Left ventricle myocardium inferior (tissue), 1 donor: Measurements from ENCODE around the gene LDLRAD3. TPM values are rescaled to one million over a fixed set of nuclear protein-coding genes. Genes with fewer than 3 reads are reported as not detected.
A peak's percentile ranks its signal among the peaks of the same experiment; 100 is the strongest.

Experiments used
- DNase-seq: peaks from one replicate; pipeline ENCODE4 v3.0.0-alpha.2; 2020
- H3K27ac ChIP-seq: fragments of 200-600 bp; replicated peaks from 2 replicates; pipeline ENCODE4 v1.8.0; 2021
- H3K27me3 ChIP-seq: fragments of 200-600 bp; 2 replicates; pipeline ENCODE4 v1.8.0; 2021; ENCODE audit warnings: low read depth
- H3K36me3 ChIP-seq: fragments of 200-600 bp; 2 replicates; pipeline ENCODE4 v1.8.0; 2021
- H3K4me1 ChIP-seq: fragments of 200-600 bp; 2 replicates; pipeline ENCODE4 v1.8.0; 2021
- H3K4me3 ChIP-seq: fragments of 200-600 bp; 2 replicates; pipeline ENCODE4 v1.8.0; 2021; ENCODE audit warnings: mild to moderate bottlenecking, moderate library complexity
- H3K9me3 ChIP-seq: fragments of 200-600 bp; replicated peaks from 2 replicates; pipeline ENCODE4 v1.8.0; 2021
- CTCF ChIP-seq: fragments of 200-600 bp; IDR thresholded peaks from 2 replicates; pipeline ENCODE4 v1.8.0; 2021; ENCODE audit warnings: antibody characterized with exemption, mild to moderate bottlenecking, borderline replicate concordance
- intact Hi-C: fragments of 100-400 bp; cut with micrococcal nuclease; formaldehyde crosslinking; loops from one replicate; pipeline ENCODE4 v1.11.0; 2022
- total RNA-seq: library from RNA; stranded (reverse); fragmentation: NEBNext Ultra II Directional; extraction: Animal tissue kit (Norgen Biotek cat#: 25700); gene quantifications from one replicate; pipeline ENCODE4 v1.2.1, GENCODE V29; 2021
- donor health status: DM: no; HTN: yes; CAD: no; lungs with severe emphysema.

Gene LDLRAD3
- total RNA-seq, 1 donor from 2014 or later: 1.0 TPM

DNA sequence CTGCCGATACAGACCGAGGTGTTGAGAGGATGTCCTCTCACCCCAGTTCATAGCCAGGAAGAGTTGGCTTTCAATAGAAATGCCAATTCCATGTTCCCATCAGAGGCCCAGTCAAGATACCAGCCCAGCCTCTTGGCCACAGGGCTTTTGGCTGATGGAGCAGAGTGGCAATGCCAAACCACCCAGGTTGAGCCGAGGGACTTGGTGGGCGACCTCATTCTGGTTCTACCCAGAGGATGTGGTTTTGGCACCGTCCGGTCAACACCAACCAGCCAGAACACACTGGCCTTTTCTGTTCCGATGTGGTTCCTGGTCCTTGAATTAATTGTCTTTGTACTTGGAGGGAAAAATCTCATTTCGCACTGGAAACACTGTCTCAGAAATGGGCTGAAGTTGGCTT lies 284.8 kb downstream of the LDLRAD3 start:
- H3K9me3 ChIP-seq: no peaks in the 10 kb centered on the region
- H3K4me1 ChIP-seq: peaks cover 17% of the 10 kb centered on the region
- no peak overlapping the region for H3K4me3 ChIP-seq
- H3K27ac ChIP-seq: no peak overlapping the region
- peaks cover 4% of the 10 kb centered on the region for H3K27me3 ChIP-seq
- H3K36me3 ChIP-seq: no peaks in the 10 kb centered on the region
- intact Hi-C loops: no loop called here
- DNase-seq: no peak
- no peak for TF ChIP-seq CTCF

DNA sequence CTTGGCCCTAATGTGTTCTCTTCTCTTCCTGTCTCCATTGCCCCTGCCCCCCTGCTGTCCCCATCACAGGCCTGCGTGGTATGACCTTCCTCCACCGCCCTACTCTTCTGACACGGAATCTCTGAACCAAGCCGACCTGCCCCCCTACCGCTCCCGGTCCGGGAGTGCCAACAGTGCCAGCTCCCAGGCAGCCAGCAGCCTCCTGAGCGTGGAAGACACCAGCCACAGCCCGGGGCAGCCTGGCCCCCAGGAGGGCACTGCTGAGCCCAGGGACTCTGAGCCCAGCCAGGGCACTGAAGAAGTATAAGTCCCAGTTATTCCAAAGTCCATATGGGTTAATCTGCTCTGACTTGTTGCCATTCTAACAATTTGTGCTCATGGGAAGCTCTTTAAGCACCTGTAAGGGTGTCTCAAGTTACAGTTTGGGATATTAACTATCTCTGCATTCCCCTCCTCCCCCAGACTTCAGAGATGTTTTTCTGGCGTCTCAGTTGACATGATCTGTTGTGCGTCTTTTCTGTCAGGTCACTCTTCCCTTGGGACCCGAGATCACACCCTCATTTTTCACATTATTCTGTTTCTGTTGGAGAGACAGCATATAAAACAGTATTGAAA lies 285.3 kb downstream of the LDLRAD3 start:
- TF ChIP-seq CTCF: no peak
- H3K9me3 ChIP-seq: no peaks in the 10 kb centered on the region
- H3K27me3 ChIP-seq: peaks cover 4% of the 10 kb centered on the region
- DNase-seq: no peak
- H3K4me1 ChIP-seq: peaks cover 17% of the 10 kb centered on the region
- intact Hi-C loops: no loop called here
- H3K4me3 ChIP-seq: no peak overlapping the region
- no peak overlapping the region for H3K27ac ChIP-seq
- no peaks in the 10 kb centered on the region for H3K36me3 ChIP-seq

- no peak for TF ChIP-seq CTCF
- Histone ChIP-seq H3K27me3 (no peaks in the 10 kb centered on the region), H3K9me3 (no peaks in the 10 kb centered on the region), H3K36me3 (no peaks in the 10 kb centered on the region), H3K4me1 (peaks cover 17% of the 10 kb centered on the region), H3K27ac (peak overlapping the region; percentile 30), H3K4me3 (no peak overlapping the region)
- intact Hi-C loops: no loop called here
- DNase-seq: no peak
Observed at GRCh38 chr11:36230779-36231699, 287.2 kb downstream of the LDLRAD3 start.

DNA sequence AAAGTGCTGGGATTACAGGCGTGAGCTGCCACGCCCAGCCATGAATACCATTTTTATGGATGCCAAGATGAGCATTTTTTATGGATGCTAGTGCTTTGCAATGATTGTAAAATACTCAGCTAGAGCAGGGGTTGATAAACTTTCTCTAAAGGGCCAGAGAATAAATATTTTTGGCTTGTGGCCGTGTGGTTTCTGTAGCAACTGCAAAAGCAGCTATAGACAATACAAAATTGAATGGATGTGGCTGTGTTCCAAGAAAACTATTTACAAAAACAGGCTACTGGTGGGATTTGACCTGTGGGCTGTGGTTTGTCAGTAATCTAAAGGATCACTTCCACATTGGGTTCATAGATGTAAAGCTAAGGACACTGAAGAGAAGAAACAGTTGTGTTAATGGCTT lies 289.3 kb downstream of the LDLRAD3 start:
- no peak for DNase-seq
- TF ChIP-seq CTCF: no peak
- H3K27ac ChIP-seq: no peak overlapping the region
- intact Hi-C loops: no loop called here
- H3K9me3 ChIP-seq: no peaks in the 10 kb centered on the region
- no peaks in the 10 kb centered on the region for H3K27me3 ChIP-seq
- H3K4me1 ChIP-seq: peaks cover 17% of the 10 kb centered on the region
- no peak overlapping the region for H3K4me3 ChIP-seq
- H3K36me3 ChIP-seq: no peaks in the 10 kb centered on the region

DNA sequence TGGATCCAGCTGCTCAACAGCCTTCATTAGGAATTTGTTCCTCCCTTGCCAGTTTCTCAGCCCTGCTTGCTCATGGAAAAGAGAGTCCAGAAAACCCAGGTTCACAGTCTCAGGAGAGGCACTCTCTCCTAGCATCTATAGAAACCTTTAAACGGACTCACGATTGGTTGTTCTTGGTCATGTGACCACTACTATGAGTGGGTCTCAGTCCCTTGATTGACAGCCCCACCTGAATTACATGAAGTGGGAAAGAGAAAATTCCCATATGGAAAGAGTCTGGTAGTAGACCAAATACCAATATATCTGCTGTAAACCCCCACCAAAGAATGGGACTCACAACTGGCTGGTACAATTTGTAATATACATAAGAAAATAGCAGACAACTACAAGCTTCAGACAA lies 291.0 kb downstream of the LDLRAD3 start:
- DNase-seq: no peak
- Histone ChIP-seq H3K4me1 (peaks cover 17% of the 10 kb centered on the region), H3K27ac (no peak overlapping the region), H3K27me3 (peaks cover 4% of the 10 kb centered on the region), H3K9me3 (no peaks in the 10 kb centered on the region), H3K36me3 (no peaks in the 10 kb centered on the region), H3K4me3 (no peak overlapping the region)
- intact Hi-C loops: no loop called here
- TF ChIP-seq CTCF: no peak
